GM20000 (cell line): Measurements from ENCODE around the gene IARS2.
A peak's percentile ranks its signal among the peaks of the same experiment; 100 is the strongest.
"Not testable (repeated sequence)": the region's sequence is repeated elsewhere in the genome, so short reads cannot be mapped to it uniquely, and the experiment has no call there.

Source experiments
- DNase-seq: peaks from one replicate; pipeline ENCODE4 v3.0.0; 2012; ENCODE audit warnings: low spot score
- CTCF ChIP-seq: IDR thresholded peaks from 2 replicates; pipeline ENCODE4 v1.5.1; 2012; ENCODE audit warnings: mild to moderate bottlenecking, control low read depth; ENCODE audit errors: extremely low read depth, missing control alignments

The IARS2 gene

DNA sequence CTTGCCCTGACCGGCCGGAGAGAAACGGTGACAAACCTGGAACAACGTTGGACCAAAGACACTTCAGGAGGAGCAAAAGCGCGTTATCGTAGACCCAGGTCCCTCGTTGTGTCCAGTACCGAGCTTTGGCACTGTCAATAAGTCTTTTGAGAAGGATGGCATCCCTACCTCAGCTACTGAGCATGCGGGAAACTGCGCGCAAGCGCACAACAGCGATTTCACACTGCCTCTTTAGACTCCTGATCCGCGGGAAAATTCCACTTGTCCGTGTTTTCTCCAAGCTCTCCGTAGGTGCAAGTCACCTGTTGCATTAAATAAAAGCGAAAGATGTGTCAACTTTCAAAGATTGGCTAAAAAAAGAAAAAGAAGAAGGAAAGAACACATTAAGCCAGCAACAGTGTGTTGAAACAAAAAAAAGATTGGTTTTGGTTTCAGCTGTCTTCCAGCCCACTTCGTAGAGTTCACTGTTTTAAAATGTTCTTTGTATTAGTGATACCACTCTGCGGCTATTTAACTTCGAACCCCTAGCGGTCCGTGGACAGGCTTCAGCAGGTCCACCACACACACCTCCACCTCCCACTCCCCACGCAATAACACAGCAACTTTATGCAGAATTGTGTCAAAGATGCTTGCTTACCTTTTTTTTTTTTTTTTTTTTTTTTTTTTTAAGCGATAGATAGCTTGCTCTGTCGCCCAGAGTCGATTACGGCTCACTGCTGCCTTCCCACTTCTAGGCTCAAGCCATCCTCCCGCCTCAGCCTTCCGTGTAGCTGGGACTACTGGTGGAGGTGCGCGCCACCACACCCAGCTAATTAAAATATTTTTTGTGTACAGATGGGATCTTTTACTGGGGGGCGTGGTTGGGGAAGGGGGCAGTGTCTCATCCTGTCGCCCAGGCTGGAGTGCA, 4.0 kb upstream of the IARS2 start, which contains the start of gene BPNT1:
TSS of gene BPNT1 (minus strand) at position 139 of the 907 bp plus-strand sequence. CDS start 9,942 bp downstream, outside the sequence.
- peak; percentile 82 for DNase-seq
- no peak for TF ChIP-seq CTCF

DNA sequence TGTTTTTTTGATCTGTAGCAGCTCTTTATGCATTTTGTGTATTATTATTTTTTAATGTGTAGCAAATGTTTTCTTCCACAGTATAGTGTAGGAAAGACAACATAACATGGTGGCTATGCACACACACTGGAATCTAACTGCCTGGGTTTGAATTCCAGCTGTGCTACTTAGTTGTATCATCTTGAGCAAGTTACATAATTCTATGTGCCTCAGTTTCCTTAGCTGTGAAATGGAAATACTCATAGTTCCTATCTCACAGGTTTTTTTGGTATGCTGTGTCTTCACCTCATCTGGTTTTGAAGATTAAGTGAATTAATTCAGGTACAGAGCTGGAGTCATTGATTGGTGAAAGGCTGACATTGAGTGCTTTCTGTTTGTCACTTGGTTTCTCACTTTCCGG, 1.2 kb upstream of the IARS2 start:
- DNase-seq: no peak

GRCh38 chr1:220093361-220094015, 444 bp upstream of the IARS2 start:
- TF ChIP-seq CTCF: no peak
- peak; percentile 7 for DNase-seq

More for the DNA sequence above, 1.2 kb upstream of the IARS2 start:
- no peak for TF ChIP-seq CTCF

DNA sequence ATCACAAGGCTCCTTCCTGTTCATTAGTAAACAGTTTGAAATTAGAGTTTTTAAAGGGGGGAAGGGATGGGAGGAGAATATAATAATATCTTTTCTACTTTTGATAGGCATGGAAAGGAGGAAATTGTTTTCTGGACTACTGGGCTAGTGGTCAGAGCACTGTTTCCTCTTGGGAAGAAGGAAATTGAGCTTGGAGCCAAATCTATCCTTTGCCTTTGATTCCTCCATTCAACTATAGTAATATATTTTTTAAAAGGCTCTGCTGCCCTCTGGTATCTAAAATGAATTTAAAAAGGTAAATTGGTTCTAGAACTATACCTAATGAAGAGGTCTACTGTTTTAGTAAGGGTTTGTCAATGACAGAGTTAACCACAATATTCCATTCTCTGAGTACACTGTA, 5.9 kb downstream of the IARS2 start:
- no peak for DNase-seq
- no peak for TF ChIP-seq CTCF

GRCh38 chr1:220110473-220110872, 16.5 kb downstream of the IARS2 start:
- not testable (repeated sequence) for DNase-seq

- DNase-seq: not testable (repeated sequence)
Observed at GRCh38 chr1:220112600-220112999, 18.7 kb downstream of the IARS2 start.

DNA sequence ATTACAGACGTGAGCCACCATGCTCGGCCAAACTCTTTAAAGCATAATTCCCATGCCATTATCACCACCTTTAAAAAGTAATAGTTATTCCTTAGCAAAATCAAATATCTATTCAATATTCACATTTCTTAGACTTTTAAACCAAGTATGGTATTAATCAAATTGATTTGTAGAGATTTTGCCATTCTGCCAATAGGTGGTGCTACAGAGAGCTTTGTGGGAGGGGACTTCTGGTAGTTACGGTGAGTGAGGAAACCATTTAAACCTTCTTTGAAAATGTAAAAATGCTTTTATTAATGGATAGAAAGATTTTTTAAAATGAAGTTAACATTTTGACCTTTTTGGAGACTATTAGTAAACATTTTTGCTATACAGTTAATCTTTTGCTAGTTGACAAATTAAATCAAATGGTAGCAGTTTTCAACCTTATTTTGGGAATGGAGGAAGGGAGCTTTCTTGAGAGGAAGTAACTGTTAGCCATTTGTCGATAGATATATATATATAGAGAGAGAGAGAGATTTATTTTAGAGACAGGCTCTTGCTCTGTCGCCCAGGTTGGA, 19.3 kb downstream of the IARS2 start:
- DNase-seq: peak; percentile 39

More for the DNA sequence above, 19.3 kb downstream of the IARS2 start:
- no peak for TF ChIP-seq CTCF
